ENCODE results near the gene CLCA4. TPM values are rescaled to one million over a fixed set of nuclear protein-coding genes. Genes with fewer than 3 reads are reported as not detected.

Gene CLCA4
- total and polyA plus RNA-seq, 10 of the 15 experiments (the other 5 are each of a cell fraction or from before 2014, with no cell fraction given): 0.01 to 0.08 TPM; not detected in 8

DNA sequence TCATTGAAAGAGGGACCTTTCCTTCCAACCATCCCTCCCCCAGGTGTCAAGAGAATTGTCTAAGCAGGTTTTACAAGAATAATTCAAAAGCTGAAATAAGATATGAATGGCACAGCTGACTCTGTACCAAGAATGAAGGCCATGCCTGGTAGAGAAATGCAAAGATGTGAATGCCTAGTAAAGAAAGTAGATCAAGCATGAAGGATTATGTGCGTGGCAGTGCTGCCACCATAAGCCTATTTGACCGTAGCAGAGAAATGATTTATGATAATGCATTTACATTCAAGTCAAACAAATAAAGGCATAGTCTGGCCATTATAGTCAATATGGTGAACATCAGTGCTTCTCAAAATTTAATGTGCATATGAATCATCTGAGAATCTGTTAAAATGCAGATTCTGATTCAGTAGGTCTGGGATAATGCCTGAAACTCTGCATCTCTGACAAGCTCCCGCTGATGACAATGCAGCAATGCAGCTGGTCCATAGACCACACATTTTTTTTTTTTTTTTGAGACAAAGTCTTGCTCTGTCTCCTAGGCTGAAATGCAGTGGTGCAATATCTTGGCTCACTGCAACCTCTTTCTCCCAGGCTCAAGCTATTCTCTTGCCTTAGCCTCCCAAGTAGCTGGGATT, 16.6 kb upstream of the CLCA4 start:
- H2AFZ ChIP-seq (ENCODE audit: control insufficient read depth, low read depth, low read length): no peak overlapping the region
- no peaks in the 10 kb centered on the region for H3K79me2 ChIP-seq (ENCODE audit: control insufficient read depth, insufficient read depth, low read length)
- intact Hi-C loops (cut with micrococcal nuclease; ENCODE audit: unreplicated experiment): no loop called here
- no peaks in the 10 kb centered on the region for H3K9me3 ChIP-seq (replicated peaks; ENCODE audit: control insufficient read depth, insufficient read depth, low read length)
- ChIA-PET POLR2A (no interaction called here), CTCF (interaction anchor here (0.8 kb wide), 1 partner anchor 29 kb away, joined by 4 read pairs; no protein-coding TSS in a partner anchor), RAD21 (ENCODE audit: unreplicated experiment) (no interaction called here), SMC1A (ENCODE audit: uncharacterized antibody, unreplicated experiment) (no interaction called here)
- DNase-seq (ENCODE audit: low read depth, low spot score) (no peak), FAIRE-seq (no peak), ATAC-seq (no peak)
- WGBS (ENCODE audit: insufficient coverage, insufficient replicate concordance, low lambda C conversion rate, missing lambda C conversion rate): 91% methylated on average over 3 of the region's 3 CpGs
- no peak overlapping the region for H3K27ac ChIP-seq (ENCODE audit: control insufficient read depth, insufficient read depth)
- no peak overlapping the region for H3K4me3 ChIP-seq
- H4K20me1 ChIP-seq (ENCODE audit: control insufficient read depth, insufficient read depth): no peaks in the 10 kb centered on the region
- H3K9ac ChIP-seq (ENCODE audit: control insufficient read depth, insufficient read depth, low read length): no peak overlapping the region
- in situ Hi-C loops (cut with MboI): no loop called here
- H3K4me1 ChIP-seq (ENCODE audit: control insufficient read depth, insufficient read depth, low read length): no peaks in the 10 kb centered on the region
- H3K36me3 ChIP-seq (ENCODE audit: control insufficient read depth in 2 of 2, insufficient read depth in 2 of 2, low read length in 1 of 2): no peaks in the 10 kb centered on the region
- no peak overlapping the region for H3K4me2 ChIP-seq (ENCODE audit: control insufficient read depth, insufficient read depth)
- H3K27me3 ChIP-seq (replicated peaks in 1 of 2; ENCODE audit: control insufficient read depth in 2 of 2, insufficient read depth in 2 of 2, low read length in 1 of 2): no peaks in the 10 kb centered on the region
- BruUV-seq (replicated peaks): no TSS peak
- TF ChIP-seq KAT2A (conservative IDR thresholded peaks at IDR 0.05; ENCODE audit: control insufficient read depth, low read depth, low read length) (no peak), TAF1 (IDR thresholded peaks at IDR 0.05; ENCODE audit: borderline replicate concordance, low read depth, low read length) (no peak), HDAC6 (IDR thresholded peaks at IDR 0.05; ENCODE audit: unreplicated experiment) (no peak), CHD1 (IDR thresholded peaks at IDR 0.05; ENCODE audit: low read depth, low read length) (no peak), HCFC1 (IDR thresholded peaks at IDR 0.05; ENCODE audit: low read length) (no peak), ZNF217 (IDR thresholded peaks at IDR 0.05) (no peak), ZNF384 (IDR thresholded peaks at IDR 0.05; ENCODE audit: borderline replicate concordance, low read depth, low read length) (no peak), TBL1XR1 (IDR thresholded peaks at IDR 0.05; ENCODE audit: low read depth, low read length) (no peak), ATF3 (IDR thresholded peaks at IDR 0.05; ENCODE audit: borderline replicate concordance, extremely low read depth, low read depth, low read length) (no peak)
- TF ChIP-seq, protein P1, sequence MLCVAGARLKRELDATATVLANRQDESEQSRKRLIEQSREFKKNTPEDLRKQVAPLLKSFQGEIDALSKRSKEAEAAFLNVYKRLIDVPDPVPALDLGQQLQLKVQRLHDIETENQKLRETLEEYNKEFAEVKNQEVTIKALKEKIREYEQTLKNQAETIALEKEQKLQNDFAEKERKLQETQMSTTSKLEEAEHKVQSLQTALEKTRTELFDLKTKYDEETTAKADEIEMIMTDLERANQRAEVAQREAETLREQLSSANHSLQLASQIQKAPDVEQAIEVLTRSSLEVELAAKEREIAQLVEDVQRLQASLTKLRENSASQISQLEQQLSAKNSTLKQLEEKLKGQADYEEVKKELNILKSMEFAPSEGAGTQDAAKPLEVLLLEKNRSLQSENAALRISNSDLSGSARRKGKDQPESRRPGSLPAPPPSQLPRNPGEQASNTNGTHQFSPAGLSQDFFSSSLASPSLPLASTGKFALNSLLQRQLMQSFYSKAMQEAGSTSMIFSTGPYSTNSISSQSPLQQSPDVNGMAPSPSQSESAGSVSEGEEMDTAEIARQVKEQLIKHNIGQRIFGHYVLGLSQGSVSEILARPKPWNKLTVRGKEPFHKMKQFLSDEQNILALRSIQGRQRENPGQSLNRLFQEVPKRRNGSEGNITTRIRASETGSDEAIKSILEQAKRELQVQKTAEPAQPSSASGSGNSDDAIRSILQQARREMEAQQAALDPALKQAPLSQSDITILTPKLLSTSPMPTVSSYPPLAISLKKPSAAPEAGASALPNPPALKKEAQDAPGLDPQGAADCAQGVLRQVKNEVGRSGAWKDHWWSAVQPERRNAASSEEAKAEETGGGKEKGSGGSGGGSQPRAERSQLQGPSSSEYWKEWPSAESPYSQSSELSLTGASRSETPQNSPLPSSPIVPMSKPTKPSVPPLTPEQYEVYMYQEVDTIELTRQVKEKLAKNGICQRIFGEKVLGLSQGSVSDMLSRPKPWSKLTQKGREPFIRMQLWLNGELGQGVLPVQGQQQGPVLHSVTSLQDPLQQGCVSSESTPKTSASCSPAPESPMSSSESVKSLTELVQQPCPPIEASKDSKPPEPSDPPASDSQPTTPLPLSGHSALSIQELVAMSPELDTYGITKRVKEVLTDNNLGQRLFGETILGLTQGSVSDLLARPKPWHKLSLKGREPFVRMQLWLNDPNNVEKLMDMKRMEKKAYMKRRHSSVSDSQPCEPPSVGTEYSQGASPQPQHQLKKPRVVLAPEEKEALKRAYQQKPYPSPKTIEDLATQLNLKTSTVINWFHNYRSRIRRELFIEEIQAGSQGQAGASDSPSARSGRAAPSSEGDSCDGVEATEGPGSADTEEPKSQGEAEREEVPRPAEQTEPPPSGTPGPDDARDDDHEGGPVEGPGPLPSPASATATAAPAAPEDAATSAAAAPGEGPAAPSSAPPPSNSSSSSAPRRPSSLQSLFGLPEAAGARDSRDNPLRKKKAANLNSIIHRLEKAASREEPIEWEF (IDR thresholded peaks at IDR 0.05; ENCODE audit: insufficient replicate concordance, low read depth, low read length): no peak
- TF ChIP-seq, protein P2, sequence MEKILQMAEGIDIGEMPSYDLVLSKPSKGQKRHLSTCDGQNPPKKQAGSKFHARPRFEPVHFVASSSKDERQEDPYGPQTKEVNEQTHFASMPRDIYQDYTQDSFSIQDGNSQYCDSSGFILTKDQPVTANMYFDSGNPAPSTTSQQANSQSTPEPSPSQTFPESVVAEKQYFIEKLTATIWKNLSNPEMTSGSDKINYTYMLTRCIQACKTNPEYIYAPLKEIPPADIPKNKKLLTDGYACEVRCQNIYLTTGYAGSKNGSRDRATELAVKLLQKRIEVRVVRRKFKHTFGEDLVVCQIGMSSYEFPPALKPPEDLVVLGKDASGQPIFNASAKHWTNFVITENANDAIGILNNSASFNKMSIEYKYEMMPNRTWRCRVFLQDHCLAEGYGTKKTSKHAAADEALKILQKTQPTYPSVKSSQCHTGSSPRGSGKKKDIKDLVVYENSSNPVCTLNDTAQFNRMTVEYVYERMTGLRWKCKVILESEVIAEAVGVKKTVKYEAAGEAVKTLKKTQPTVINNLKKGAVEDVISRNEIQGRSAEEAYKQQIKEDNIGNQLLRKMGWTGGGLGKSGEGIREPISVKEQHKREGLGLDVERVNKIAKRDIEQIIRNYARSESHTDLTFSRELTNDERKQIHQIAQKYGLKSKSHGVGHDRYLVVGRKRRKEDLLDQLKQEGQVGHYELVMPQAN (conservative IDR thresholded peaks at IDR 0.05): no peak
- TF ChIP-seq, protein P3, sequence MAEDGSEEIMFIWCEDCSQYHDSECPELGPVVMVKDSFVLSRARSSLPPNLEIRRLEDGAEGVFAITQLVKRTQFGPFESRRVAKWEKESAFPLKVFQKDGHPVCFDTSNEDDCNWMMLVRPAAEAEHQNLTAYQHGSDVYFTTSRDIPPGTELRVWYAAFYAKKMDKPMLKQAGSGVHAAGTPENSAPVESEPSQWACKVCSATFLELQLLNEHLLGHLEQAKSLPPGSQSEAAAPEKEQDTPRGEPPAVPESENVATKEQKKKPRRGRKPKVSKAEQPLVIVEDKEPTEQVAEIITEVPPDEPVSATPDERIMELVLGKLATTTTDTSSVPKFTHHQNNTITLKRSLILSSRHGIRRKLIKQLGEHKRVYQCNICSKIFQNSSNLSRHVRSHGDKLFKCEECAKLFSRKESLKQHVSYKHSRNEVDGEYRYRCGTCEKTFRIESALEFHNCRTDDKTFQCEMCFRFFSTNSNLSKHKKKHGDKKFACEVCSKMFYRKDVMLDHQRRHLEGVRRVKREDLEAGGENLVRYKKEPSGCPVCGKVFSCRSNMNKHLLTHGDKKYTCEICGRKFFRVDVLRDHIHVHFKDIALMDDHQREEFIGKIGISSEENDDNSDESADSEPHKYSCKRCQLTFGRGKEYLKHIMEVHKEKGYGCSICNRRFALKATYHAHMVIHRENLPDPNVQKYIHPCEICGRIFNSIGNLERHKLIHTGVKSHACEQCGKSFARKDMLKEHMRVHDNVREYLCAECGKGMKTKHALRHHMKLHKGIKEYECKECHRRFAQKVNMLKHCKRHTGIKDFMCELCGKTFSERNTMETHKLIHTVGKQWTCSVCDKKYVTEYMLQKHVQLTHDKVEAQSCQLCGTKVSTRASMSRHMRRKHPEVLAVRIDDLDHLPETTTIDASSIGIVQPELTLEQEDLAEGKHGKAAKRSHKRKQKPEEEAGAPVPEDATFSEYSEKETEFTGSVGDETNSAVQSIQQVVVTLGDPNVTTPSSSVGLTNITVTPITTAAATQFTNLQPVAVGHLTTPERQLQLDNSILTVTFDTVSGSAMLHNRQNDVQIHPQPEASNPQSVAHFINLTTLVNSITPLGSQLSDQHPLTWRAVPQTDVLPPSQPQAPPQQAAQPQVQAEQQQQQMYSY (CRISPR knock-in tag; IDR thresholded peaks at IDR 0.05): no peak

Measured in GM12878 (cell line).